GM21576 (cell line): ENCODE data around the gene LRRK2.
"Not testable (repeated sequence)": the region's sequence is repeated elsewhere in the genome, so short reads cannot be mapped to it uniquely, and the experiment has no call there.

Source experiments
- ATAC-seq: cut with Tn5 transposase; IDR thresholded peaks from one replicate; pipeline ENCODE4 v1.9.1; 2021; ENCODE audit warnings: mild to moderate bottlenecking, moderate library complexity; ENCODE audit not compliant: unreplicated experiment

Gene LRRK2

GRCh38 chr12:40312982-40313576, 88.3 kb downstream of the LRRK2 start:
- ATAC-seq: no peak

GRCh38 chr12:40313928-40314327, 89.1 kb downstream of the LRRK2 start:
- peak; percentile 88 for ATAC-seq

GRCh38 chr12:40314927-40315326, 90.1 kb downstream of the LRRK2 start:
- ATAC-seq: no peak

GRCh38 chr12:40315375-40315774, 90.6 kb downstream of the LRRK2 start:
- no peak for ATAC-seq

GRCh38 chr12:40324261-40324660, 99.5 kb downstream of the LRRK2 start:
- no peak for ATAC-seq

GRCh38 chr12:40325349-40325960, 100.7 kb downstream of the LRRK2 start:
- peak; percentile 92 for ATAC-seq

- no peak for ATAC-seq
These were observed 102.7 kb downstream of the LRRK2 start for GRCh38 chr12:40327535-40327934.

- ATAC-seq: no peak
These were observed 105.4 kb downstream of the LRRK2 start for GRCh38 chr12:40330180-40330579.

- no peak for ATAC-seq
These were observed 107.1 kb downstream of the LRRK2 start for GRCh38 chr12:40331886-40332285.

- no peak for ATAC-seq
These were observed 111.2 kb downstream of the LRRK2 start for GRCh38 chr12:40335991-40336390.

GRCh38 chr12:40336573-40337199, 111.9 kb downstream of the LRRK2 start:
- ATAC-seq: no peak

GRCh38 chr12:40338071-40338470, 113.3 kb downstream of the LRRK2 start:
- ATAC-seq: no peak

GRCh38 chr12:40338621-40339020, 113.8 kb downstream of the LRRK2 start:
- no peak for ATAC-seq

GRCh38 chr12:40342010-40342409, 117.2 kb downstream of the LRRK2 start:
- ATAC-seq: no peak

- no peak for ATAC-seq
These were observed 118.3 kb downstream of the LRRK2 start for GRCh38 chr12:40343124-40343523.

GRCh38 chr12:40344312-40344711, 119.5 kb downstream of the LRRK2 start:
- ATAC-seq: no peak

- no peak for ATAC-seq
These were observed 127.2 kb downstream of the LRRK2 start for GRCh38 chr12:40351976-40352375.

- ATAC-seq: peak; percentile 43
These were observed 150.3 kb downstream of the LRRK2 start for GRCh38 chr12:40375076-40375475.

GRCh38 chr12:40376533-40377267, 151.9 kb downstream of the LRRK2 start:
- ATAC-seq: peak; percentile 48

GRCh38 chr12:40378691-40379090, 153.9 kb downstream of the LRRK2 start:
- ATAC-seq: no peak

- ATAC-seq: peak; percentile 73
These were observed 157.4 kb downstream of the LRRK2 start for GRCh38 chr12:40382217-40382616.

- ATAC-seq: not testable (repeated sequence)
These were observed 162.5 kb downstream of the LRRK2 start for GRCh38 chr12:40387279-40387678.
